Astrocyte (in vitro differentiated cells and primary cell): ENCODE results near the gene HDC. TPM values are rescaled to one million over a fixed set of nuclear protein-coding genes. Genes with fewer than 3 reads are reported as not detected.
A peak's percentile ranks its signal among the peaks of the same experiment; 100 is the strongest.

Experiments used
- DNase-seq: peaks from one replicate; pipeline ENCODE4 v3.0.0-alpha.2; 2010; ENCODE audit warnings: low read depth
- FAIRE-seq: peaks from 2 replicates; lab custom pipeline; 2011; peaks lifted over from hg19 to GRCh38; lab: Jason Lieb, UNC
- H2AFZ ChIP-seq: 2 replicates; pipeline ENCODE4 v1.6.0; 2012; ENCODE audit warnings: low read depth, low read length, inconsistent platforms
- H3K27ac ChIP-seq: 2 replicates; pipeline ENCODE4 v1.5.1; 2011; ENCODE audit warnings: low read depth, low read length, inconsistent platforms
- H3K27me3 ChIP-seq: 2 replicates; pipeline ENCODE4 v1.6.0; 2011; ENCODE audit warnings: low read length, inconsistent platforms; ENCODE audit not compliant: insufficient read depth
- H3K36me3 ChIP-seq: 2 replicates; pipeline ENCODE4 v1.5.1; 2011; ENCODE audit warnings: low read length, inconsistent platforms; ENCODE audit not compliant: insufficient read depth
- H3K4me1 ChIP-seq: 2 replicates; pipeline ENCODE4 v1.5.1; 2011; ENCODE audit warnings: low read length, inconsistent platforms; ENCODE audit not compliant: insufficient read depth
- H3K4me2 ChIP-seq: 2 replicates; pipeline ENCODE4 v1.6.0; 2012; ENCODE audit warnings: low read length, inconsistent platforms
- H3K4me3 ChIP-seq: 2 replicates; pipeline ENCODE4 v1.5.1; 2011; ENCODE audit warnings: low read depth, mild to moderate bottlenecking, low read length, inconsistent platforms; ENCODE audit not compliant: insufficient read depth
- H3K79me2 ChIP-seq: 2 replicates; pipeline ENCODE4 v1.6.0; 2012; ENCODE audit warnings: mild to moderate bottlenecking, low read length, inconsistent platforms; ENCODE audit not compliant: insufficient read depth
- H3K9ac ChIP-seq: 2 replicates; pipeline ENCODE4 v1.6.0; 2012; ENCODE audit warnings: mild to moderate bottlenecking, low read length, inconsistent platforms
- H3K9me3 ChIP-seq: 2 replicates; pipeline ENCODE4 v1.5.1; 2012; ENCODE audit warnings: low read depth, mild to moderate bottlenecking, low read length, inconsistent platforms; ENCODE audit not compliant: insufficient read depth
- H4K20me1 ChIP-seq: 2 replicates; pipeline ENCODE4 v1.6.0; 2012; ENCODE audit warnings: low read length, inconsistent platforms; ENCODE audit not compliant: insufficient read depth
- H3K27ac Mint-ChIP-seq: one replicate; pipeline ENCODE4 v1.8.0; 2021; ENCODE audit warnings: mild to moderate bottlenecking, mixed read lengths; ENCODE audit not compliant: unreplicated experiment
- H3K27me3 Mint-ChIP-seq: one replicate; pipeline ENCODE4 v1.8.0; 2021; ENCODE audit warnings: low read depth, mixed read lengths; ENCODE audit not compliant: unreplicated experiment
- H3K36me3 Mint-ChIP-seq: one replicate; pipeline ENCODE4 v1.8.0; 2021; ENCODE audit warnings: low read depth, mixed read lengths; ENCODE audit not compliant: unreplicated experiment
- H3K4me1 Mint-ChIP-seq: one replicate; pipeline ENCODE4 v1.8.0; 2021; ENCODE audit warnings: low read depth, mixed read lengths; ENCODE audit not compliant: unreplicated experiment
- H3K4me3 Mint-ChIP-seq: one replicate; pipeline ENCODE4 v1.8.0; 2021; ENCODE audit warnings: mild to moderate bottlenecking, moderate library complexity, mixed read lengths; ENCODE audit not compliant: unreplicated experiment
- H3K9me3 Mint-ChIP-seq: one replicate; pipeline ENCODE4 v1.8.0; 2021; ENCODE audit warnings: mild to moderate bottlenecking, mixed read lengths; ENCODE audit not compliant: unreplicated experiment
- CTCF ChIP-seq: IDR thresholded peaks from 2 replicates; pipeline ENCODE4 v1.5.1; 2011; ENCODE audit warnings: low read depth, mild to moderate bottlenecking, inconsistent platforms, low read length, moderate library complexity; ENCODE audit not compliant: insufficient read depth
- EZH2 ChIP-seq: IDR thresholded peaks from 2 replicates; pipeline ENCODE4 v1.6.1; 2012; ENCODE audit warnings: mild to moderate bottlenecking, low read length, inconsistent platforms; ENCODE audit not compliant: insufficient read depth
- total RNA-seq: library from RNA; stranded (reverse); gene quantifications from 2 replicates; pipeline ENCODE4 v1.2.1, GENCODE V29; 2021

The HDC gene
- total RNA-seq, 1 donor from 2014 or later = not detected

GRCh38 chr15:50227076-50227475, 38.5 kb downstream of the HDC start:
- H3K9me3 Mint-ChIP-seq = no peaks in the 10 kb centered on the region

GRCh38 chr15:50225938-50226337, 39.6 kb downstream of the HDC start:
- Mint-ChIP-seq H3K27me3 (no peaks in the 10 kb centered on the region), H3K36me3 (no peaks in the 10 kb centered on the region), H3K4me3 (no peak overlapping the region), H3K27ac (no peak overlapping the region), H3K9me3 (no peaks in the 10 kb centered on the region), H3K4me1 (peaks cover 2% of the 10 kb centered on the region)
- no peaks in the 10 kb centered on the region for H3K36me3 ChIP-seq
- H3K4me3 ChIP-seq = no peak overlapping the region
- H3K9ac ChIP-seq = no peak overlapping the region
- H3K4me2 ChIP-seq = no peak overlapping the region
- FAIRE-seq = no peak
- H2AFZ ChIP-seq = no peak overlapping the region
- TF ChIP-seq EZH2 = no peak
- no peak for TF ChIP-seq CTCF
- H4K20me1 ChIP-seq = no peaks in the 10 kb centered on the region
- H3K9me3 ChIP-seq = no peaks in the 10 kb centered on the region
- no peaks in the 10 kb centered on the region for H3K4me1 ChIP-seq
- no peaks in the 10 kb centered on the region for H3K79me2 ChIP-seq
- no peak for DNase-seq
- peaks cover 7% of the 10 kb centered on the region for H3K27me3 ChIP-seq
- H3K27ac ChIP-seq = no peak overlapping the region

More at GRCh38 chr15:50227076-50227475, 38.5 kb downstream of the HDC start:
- no peak for TF ChIP-seq EZH2
- no peak for TF ChIP-seq CTCF
- DNase-seq (peak; percentile 88), FAIRE-seq (no peak)
- H3K4me3 ChIP-seq = no peak overlapping the region
- Mint-ChIP-seq H3K27ac (no peak overlapping the region), H3K4me1 (peaks cover 2% of the 10 kb centered on the region), H3K4me3 (no peak overlapping the region), H3K36me3 (no peaks in the 10 kb centered on the region), H3K27me3 (no peaks in the 10 kb centered on the region)
- peaks cover 7% of the 10 kb centered on the region for H3K27me3 ChIP-seq
- H3K4me1 ChIP-seq = no peaks in the 10 kb centered on the region
- no peaks in the 10 kb centered on the region for H4K20me1 ChIP-seq
- no peaks in the 10 kb centered on the region for H3K9me3 ChIP-seq
- H2AFZ ChIP-seq = no peak overlapping the region
- no peaks in the 10 kb centered on the region for H3K79me2 ChIP-seq
- H3K4me2 ChIP-seq = peak overlapping the region; percentile 44
- no peak overlapping the region for H3K9ac ChIP-seq
- no peaks in the 10 kb centered on the region for H3K36me3 ChIP-seq
- no peak overlapping the region for H3K27ac ChIP-seq

GRCh38 chr15:50225057-50225456, 40.5 kb downstream of the HDC start:
- Histone ChIP-seq H3K9me3 (no peaks in the 10 kb centered on the region), H3K36me3 (no peaks in the 10 kb centered on the region), H3K9ac (no peak overlapping the region), H3K4me2 (no peak overlapping the region), H3K4me1 (no peaks in the 10 kb centered on the region), H3K4me3 (no peak overlapping the region), H4K20me1 (no peaks in the 10 kb centered on the region), H3K27me3 (peaks cover 7% of the 10 kb centered on the region), H2AFZ (no peak overlapping the region), H3K27ac (no peak overlapping the region), H3K79me2 (no peaks in the 10 kb centered on the region)
- Mint-ChIP-seq H3K27me3 (no peaks in the 10 kb centered on the region), H3K9me3 (no peaks in the 10 kb centered on the region), H3K36me3 (no peaks in the 10 kb centered on the region), H3K4me3 (no peak overlapping the region), H3K4me1 (peaks cover 2% of the 10 kb centered on the region), H3K27ac (no peak overlapping the region)
- no peak for TF ChIP-seq CTCF
- TF ChIP-seq EZH2 = no peak
- DNase-seq (no peak), FAIRE-seq (no peak)
